BLaER1 (cell line): ENCODE data around the gene ETS2.
"Not testable (repeated sequence)": the region's sequence is repeated elsewhere in the genome, so short reads cannot be mapped to it uniquely, and the experiment has no call there.

ENCODE experiments used
- H3K27ac ChIP-seq: shearing (Covaris generic); formaldehyde crosslinking; 2 replicates; pipeline ENCODE4 v1.8.1; 2022
- H3K27me3 ChIP-seq: shearing (Covaris generic); formaldehyde crosslinking; 2 replicates; pipeline ENCODE4 v1.8.1; 2022
- H3K36me3 ChIP-seq: shearing (Covaris generic); formaldehyde crosslinking; 2 replicates; pipeline ENCODE4 v1.8.1; 2022
- H3K4me1 ChIP-seq: shearing (Covaris generic); formaldehyde crosslinking; 2 replicates; pipeline ENCODE4 v1.8.1; 2022
- H3K4me2 ChIP-seq: shearing (Covaris generic); formaldehyde crosslinking; 2 replicates; pipeline ENCODE4 v1.8.1; 2022
- H3K4me3 ChIP-seq: shearing (Covaris generic); formaldehyde crosslinking; 2 replicates; pipeline ENCODE4 v1.8.1; 2022
- H3K9ac ChIP-seq: shearing (Covaris generic); formaldehyde crosslinking; 2 replicates; pipeline ENCODE4 v1.8.1; 2022
- H3K9me3 ChIP-seq: shearing (Covaris generic); formaldehyde crosslinking; 2 replicates; pipeline ENCODE4 v1.8.1; 2022
- H4K20me1 ChIP-seq: shearing (Covaris generic); formaldehyde crosslinking; 2 replicates; pipeline ENCODE4 v1.8.1; 2022
- Cebpa-rat ChIP-seq: shearing (Covaris generic); IDR thresholded peaks from 2 replicates; pipeline ENCODE4 v1.8.1; 2022

ETS2 gene

GRCh38 chr21:38841472-38841871 lies 35.7 kb downstream of the ETS2 start:
- H3K27ac ChIP-seq, result no peak overlapping the region

GRCh38 chr21:38842079-38842478 lies 36.4 kb downstream of the ETS2 start:
- Histone ChIP-seq H3K4me1 (no peaks in the 10 kb centered on the region), H3K4me3 (no peak overlapping the region), H3K36me3 (no peaks in the 10 kb centered on the region), H4K20me1 (no peaks in the 10 kb centered on the region), H3K27me3 (no peaks in the 10 kb centered on the region), H3K27ac (no peak overlapping the region), H3K9ac (no peak overlapping the region), H3K9me3 (peaks cover 3% of the 10 kb centered on the region; the same call in 1 of the 2 replicates), H3K4me2 (no peak overlapping the region)
- no peak for TF ChIP-seq Cebpa-rat

More at GRCh38 chr21:38841472-38841871, 35.7 kb downstream of the ETS2 start:
- Histone ChIP-seq H3K9ac (no peak overlapping the region), H3K9me3 (peaks cover 3% of the 10 kb centered on the region; the same call in 1 of the 2 replicates), H3K4me3 (no peak overlapping the region), H3K4me2 (no peak overlapping the region), H4K20me1 (no peaks in the 10 kb centered on the region), H3K4me1 (0 out of 2 replicates have a peak, but pooled peaks cover 3% of the 10 kb centered on the region), H3K27me3 (no peaks in the 10 kb centered on the region), H3K36me3 (no peaks in the 10 kb centered on the region)
- no peak for TF ChIP-seq Cebpa-rat

- H3K9ac ChIP-seq, result no peak overlapping the region
- peaks cover 3% of the 10 kb centered on the region; the same call in 1 of the 2 replicates for H3K9me3 ChIP-seq
- no peak for TF ChIP-seq Cebpa-rat
- H3K4me3 ChIP-seq, result no peak overlapping the region
- no peak overlapping the region for H3K27ac ChIP-seq
- H3K36me3 ChIP-seq, result no peaks in the 10 kb centered on the region
- no peak overlapping the region for H3K4me2 ChIP-seq
- H3K4me1 ChIP-seq, result no peaks in the 10 kb centered on the region
- no peaks in the 10 kb centered on the region for H3K27me3 ChIP-seq
- H4K20me1 ChIP-seq, result no peaks in the 10 kb centered on the region
These were observed 37.6 kb downstream of the ETS2 start for GRCh38 chr21:38843379-38843778.

GRCh38 chr21:38843806-38844503 lies 38.2 kb downstream of the ETS2 start:
- no peak overlapping the region for H3K4me3 ChIP-seq
- no peak for TF ChIP-seq Cebpa-rat
- H3K36me3 ChIP-seq, result no peaks in the 10 kb centered on the region
- H3K4me2 ChIP-seq, result no peak overlapping the region
- H3K27ac ChIP-seq, result no peak overlapping the region
- no peaks in the 10 kb centered on the region for H3K4me1 ChIP-seq
- H3K9me3 ChIP-seq, result peaks cover 3% of the 10 kb centered on the region; the same call in 1 of the 2 replicates
- no peaks in the 10 kb centered on the region for H3K27me3 ChIP-seq
- no peaks in the 10 kb centered on the region for H4K20me1 ChIP-seq
- H3K9ac ChIP-seq, result no peak overlapping the region

- H3K4me3 ChIP-seq, H3K4me1 ChIP-seq, H3K4me2 ChIP-seq, H3K27me3 ChIP-seq, H3K9me3 ChIP-seq, H4K20me1 ChIP-seq, H3K9ac ChIP-seq, H3K27ac ChIP-seq, H3K36me3 ChIP-seq: not testable (repeated sequence)
These were observed 39.6 kb downstream of the ETS2 start for GRCh38 chr21:38845374-38845773.

GRCh38 chr21:38847556-38847955 lies 41.8 kb downstream of the ETS2 start:
- TF ChIP-seq Cebpa-rat, result no peak
- Histone ChIP-seq H3K27ac (no peak overlapping the region), H3K4me3 (no peak overlapping the region)

GRCh38 chr21:38848187-38848609 lies 42.5 kb downstream of the ETS2 start:
- Histone ChIP-seq H3K4me2 (no peak overlapping the region), H3K4me3 (no peak overlapping the region), H3K27me3 (no peaks in the 10 kb centered on the region), H3K9me3 (peaks cover 6% of the 10 kb centered on the region), H3K9ac (no peak overlapping the region), H3K36me3 (no peaks in the 10 kb centered on the region), H3K27ac (no peak overlapping the region), H4K20me1 (no peaks in the 10 kb centered on the region), H3K4me1 (peaks cover 32% of the 10 kb centered on the region)
- no peak for TF ChIP-seq Cebpa-rat

More at GRCh38 chr21:38847556-38847955, 41.8 kb downstream of the ETS2 start:
- H3K4me1 ChIP-seq, result peaks cover 25% of the 10 kb centered on the region
- no peak overlapping the region for H3K9ac ChIP-seq
- H3K27me3 ChIP-seq, result no peaks in the 10 kb centered on the region
- H3K36me3 ChIP-seq, result no peaks in the 10 kb centered on the region
- H4K20me1 ChIP-seq, result no peaks in the 10 kb centered on the region
- H3K9me3 ChIP-seq, result peaks cover 6% of the 10 kb centered on the region
- H3K4me2 ChIP-seq, result no peak overlapping the region

GRCh38 chr21:38849776-38850175 lies 44.0 kb downstream of the ETS2 start:
- H3K4me3 ChIP-seq, result no peak overlapping the region

GRCh38 chr21:38850277-38850951 lies 44.7 kb downstream of the ETS2 start:
- Histone ChIP-seq H3K4me2 (peak overlapping the region; percentile 47; the same call in 1 of the 2 replicates), H3K4me1 (peaks cover 46% of the 10 kb centered on the region), H3K27ac (peak overlapping the region; percentile 57; the same call in 1 of the 2 replicates), H3K27me3 (no peaks in the 10 kb centered on the region), H3K4me3 (no peak overlapping the region), H4K20me1 (no peaks in the 10 kb centered on the region), H3K9me3 (peaks cover 6% of the 10 kb centered on the region), H3K9ac (no peak overlapping the region), H3K36me3 (no peaks in the 10 kb centered on the region)
- no peak for TF ChIP-seq Cebpa-rat

More at GRCh38 chr21:38849776-38850175, 44.0 kb downstream of the ETS2 start:
- Histone ChIP-seq H4K20me1 (no peaks in the 10 kb centered on the region), H3K4me1 (peaks cover 46% of the 10 kb centered on the region), H3K36me3 (no peaks in the 10 kb centered on the region), H3K9ac (no peak overlapping the region), H3K4me2 (no peak overlapping the region), H3K27ac (no peak overlapping the region), H3K9me3 (peaks cover 6% of the 10 kb centered on the region), H3K27me3 (no peaks in the 10 kb centered on the region)
- no peak for TF ChIP-seq Cebpa-rat

- H3K4me3 ChIP-seq, result no peak overlapping the region
- peak overlapping the region; percentile 47 for H3K4me2 ChIP-seq
- peak overlapping the region; percentile 57 for H3K27ac ChIP-seq
- peaks cover 46% of the 10 kb centered on the region for H3K4me1 ChIP-seq
- no peaks in the 10 kb centered on the region for H4K20me1 ChIP-seq
- H3K9me3 ChIP-seq, result peaks cover 6% of the 10 kb centered on the region
- no peaks in the 10 kb centered on the region for H3K27me3 ChIP-seq
- H3K9ac ChIP-seq, result no peak overlapping the region
- no peak for TF ChIP-seq Cebpa-rat
- H3K36me3 ChIP-seq, result no peaks in the 10 kb centered on the region
These were observed 45.4 kb downstream of the ETS2 start for GRCh38 chr21:38851101-38851500.
